Measurements from ENCODE around the gene ABL1.

Gene ABL1

GRCh38 chr9:130934246-130934645, 99.2 kb downstream of the ABL1 start:
- Histone ChIP-seq H3K27ac (ENCODE audit: low read depth, low read length) (no peak overlapping the region), H3K9me3 (ENCODE audit: insufficient read depth, low read length) (no peaks in the 10 kb centered on the region), H3F3A (ENCODE audit: insufficient read depth) (no peaks in the 10 kb centered on the region), H3K36me3 (ENCODE audit: low read length) (no peaks in the 10 kb centered on the region), H3K4me2 (ENCODE audit: low read depth, low read length, poor library complexity, severe bottlenecking) (no peak overlapping the region), H3K79me2 (ENCODE audit: insufficient read depth, low read length) (no peaks in the 10 kb centered on the region), H3K9me2 (replicated peaks; ENCODE audit: insufficient read depth, low read length) (no peaks in the 10 kb centered on the region), H3K4me3 (ENCODE audit: insufficient read depth, low read length, poor library complexity, severe bottlenecking) (no peak overlapping the region), H2AFZ (ENCODE audit: low read depth, low read length, severe bottlenecking) (no peak overlapping the region), H3K27me3 (ENCODE audit: low read length) (no peaks in the 10 kb centered on the region), H3K9ac (ENCODE audit: low read length) (no peak overlapping the region), H4K20me1 (ENCODE audit: low read depth, low read length) (no peaks in the 10 kb centered on the region)
- TF ChIP-seq CTCF (IDR thresholded peaks at IDR 0.05; ENCODE audit: insufficient read depth, low read length, poor library complexity, severe bottlenecking): no peak
- no peak for TF ChIP-seq EZH2phosphoT487 (conservative IDR thresholded peaks at IDR 0.05; ENCODE audit: low read length)

- no peaks in the 10 kb centered on the region for H4K20me1 ChIP-seq (ENCODE audit: low read depth, low read length)
- no peaks in the 10 kb centered on the region for H3F3A ChIP-seq (ENCODE audit: insufficient read depth)
- H2AFZ ChIP-seq (ENCODE audit: low read depth, low read length, severe bottlenecking): no peak overlapping the region
- H3K4me3 ChIP-seq (ENCODE audit: insufficient read depth, low read length, poor library complexity, severe bottlenecking): no peak overlapping the region
- no peaks in the 10 kb centered on the region for H3K79me2 ChIP-seq (ENCODE audit: insufficient read depth, low read length)
- no peaks in the 10 kb centered on the region for H3K36me3 ChIP-seq (ENCODE audit: low read length)
- H3K9ac ChIP-seq (ENCODE audit: low read length): no peak overlapping the region
- H3K27me3 ChIP-seq (ENCODE audit: low read length): no peaks in the 10 kb centered on the region
- H3K4me2 ChIP-seq (ENCODE audit: low read depth, low read length, poor library complexity, severe bottlenecking): no peak overlapping the region
- H3K9me3 ChIP-seq (ENCODE audit: insufficient read depth, low read length): no peaks in the 10 kb centered on the region
- TF ChIP-seq EZH2phosphoT487 (conservative IDR thresholded peaks at IDR 0.05; ENCODE audit: low read length) (no peak), CTCF (IDR thresholded peaks at IDR 0.05; ENCODE audit: insufficient read depth, low read length, poor library complexity, severe bottlenecking) (no peak)
- H3K27ac ChIP-seq (ENCODE audit: low read depth, low read length): no peak overlapping the region
- H3K9me2 ChIP-seq (replicated peaks; ENCODE audit: insufficient read depth, low read length): no peaks in the 10 kb centered on the region
Observed at GRCh38 chr9:130934702-130935647, 99.9 kb downstream of the ABL1 start.

- no peak overlapping the region for H3K27ac ChIP-seq (ENCODE audit: low read depth, low read length)
- no peak overlapping the region for H2AFZ ChIP-seq (ENCODE audit: low read depth, low read length, severe bottlenecking)
- H3K9ac ChIP-seq (ENCODE audit: low read length): no peak overlapping the region
- H3K9me2 ChIP-seq (replicated peaks; ENCODE audit: insufficient read depth, low read length): no peaks in the 10 kb centered on the region
- H4K20me1 ChIP-seq (ENCODE audit: low read depth, low read length): no peaks in the 10 kb centered on the region
- H3K4me3 ChIP-seq (ENCODE audit: insufficient read depth, low read length, poor library complexity, severe bottlenecking): no peak overlapping the region
- no peaks in the 10 kb centered on the region for H3K9me3 ChIP-seq (ENCODE audit: insufficient read depth, low read length)
- no peaks in the 10 kb centered on the region for H3K79me2 ChIP-seq (ENCODE audit: insufficient read depth, low read length)
- no peak overlapping the region for H3K4me2 ChIP-seq (ENCODE audit: low read depth, low read length, poor library complexity, severe bottlenecking)
- no peaks in the 10 kb centered on the region for H3F3A ChIP-seq (ENCODE audit: insufficient read depth)
- H3K27me3 ChIP-seq (ENCODE audit: low read length): no peaks in the 10 kb centered on the region
- no peaks in the 10 kb centered on the region for H3K36me3 ChIP-seq (ENCODE audit: low read length)
- TF ChIP-seq EZH2phosphoT487 (conservative IDR thresholded peaks at IDR 0.05; ENCODE audit: low read length): no peak
- TF ChIP-seq CTCF (IDR thresholded peaks at IDR 0.05; ENCODE audit: insufficient read depth, low read length, poor library complexity, severe bottlenecking): no peak
Observed at GRCh38 chr9:130935648-130936271, 100.7 kb downstream of the ABL1 start.

Data from SU-DHL-6 (cell line).